ENCODE measurements around the gene CACNA1H.
A peak's percentile ranks its signal among the peaks of the same experiment; 100 is the strongest.

Gene CACNA1H

DNA sequence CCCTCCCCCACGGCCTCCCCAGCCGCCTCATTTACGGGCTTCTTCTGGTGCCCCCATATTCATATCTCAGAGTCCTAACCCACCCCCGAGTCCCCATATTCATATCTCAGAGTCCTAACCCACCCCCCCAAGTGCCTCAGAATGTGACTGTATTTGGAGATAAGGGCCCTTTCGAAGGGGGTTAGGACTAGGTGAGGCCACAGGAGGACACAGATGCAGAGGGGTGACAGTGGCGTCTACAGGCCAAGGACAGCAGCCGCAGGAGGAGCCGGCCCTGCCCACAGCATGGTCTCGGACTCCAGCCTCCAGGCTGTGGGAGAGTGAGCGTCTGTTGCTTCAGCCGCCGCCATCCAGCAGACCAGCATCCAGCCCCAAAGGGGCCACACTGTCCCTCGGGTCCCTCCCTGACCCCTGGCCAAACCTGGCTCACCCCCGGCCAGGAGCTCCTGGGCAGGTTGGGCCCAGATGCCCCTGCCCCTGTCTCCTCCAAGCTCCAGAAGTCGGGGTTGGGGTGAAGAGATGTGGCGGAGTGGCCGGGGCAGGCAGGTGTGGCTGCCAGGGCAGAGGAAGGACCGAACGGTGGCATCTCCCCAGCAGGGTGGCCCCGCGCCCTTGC is 25.5 kb downstream of the CACNA1H start:
- TF ChIP-seq, protein P1, sequence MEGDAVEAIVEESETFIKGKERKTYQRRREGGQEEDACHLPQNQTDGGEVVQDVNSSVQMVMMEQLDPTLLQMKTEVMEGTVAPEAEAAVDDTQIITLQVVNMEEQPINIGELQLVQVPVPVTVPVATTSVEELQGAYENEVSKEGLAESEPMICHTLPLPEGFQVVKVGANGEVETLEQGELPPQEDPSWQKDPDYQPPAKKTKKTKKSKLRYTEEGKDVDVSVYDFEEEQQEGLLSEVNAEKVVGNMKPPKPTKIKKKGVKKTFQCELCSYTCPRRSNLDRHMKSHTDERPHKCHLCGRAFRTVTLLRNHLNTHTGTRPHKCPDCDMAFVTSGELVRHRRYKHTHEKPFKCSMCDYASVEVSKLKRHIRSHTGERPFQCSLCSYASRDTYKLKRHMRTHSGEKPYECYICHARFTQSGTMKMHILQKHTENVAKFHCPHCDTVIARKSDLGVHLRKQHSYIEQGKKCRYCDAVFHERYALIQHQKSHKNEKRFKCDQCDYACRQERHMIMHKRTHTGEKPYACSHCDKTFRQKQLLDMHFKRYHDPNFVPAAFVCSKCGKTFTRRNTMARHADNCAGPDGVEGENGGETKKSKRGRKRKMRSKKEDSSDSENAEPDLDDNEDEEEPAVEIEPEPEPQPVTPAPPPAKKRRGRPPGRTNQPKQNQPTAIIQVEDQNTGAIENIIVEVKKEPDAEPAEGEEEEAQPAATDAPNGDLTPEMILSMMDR (conservative IDR thresholded peaks at IDR 0.05; ENCODE audit: low read depth, low read length): no peak

GRCh38 chr16:1180549-1181403 is 27.9 kb downstream of the CACNA1H start:
- no peak overlapping the region for H3K4me3 ChIP-seq (ENCODE audit: low read length)
- TF ChIP-seq, protein P1 (conservative IDR thresholded peaks at IDR 0.05; ENCODE audit: low read depth, low read length): no peak
- no peak for DNase-seq (ENCODE audit: low read depth)

More for the DNA sequence above, 25.5 kb downstream of the CACNA1H start:
- DNase-seq (ENCODE audit: low read depth): no peak
- no peak overlapping the region for H3K4me3 ChIP-seq (ENCODE audit: low read length)

DNA sequence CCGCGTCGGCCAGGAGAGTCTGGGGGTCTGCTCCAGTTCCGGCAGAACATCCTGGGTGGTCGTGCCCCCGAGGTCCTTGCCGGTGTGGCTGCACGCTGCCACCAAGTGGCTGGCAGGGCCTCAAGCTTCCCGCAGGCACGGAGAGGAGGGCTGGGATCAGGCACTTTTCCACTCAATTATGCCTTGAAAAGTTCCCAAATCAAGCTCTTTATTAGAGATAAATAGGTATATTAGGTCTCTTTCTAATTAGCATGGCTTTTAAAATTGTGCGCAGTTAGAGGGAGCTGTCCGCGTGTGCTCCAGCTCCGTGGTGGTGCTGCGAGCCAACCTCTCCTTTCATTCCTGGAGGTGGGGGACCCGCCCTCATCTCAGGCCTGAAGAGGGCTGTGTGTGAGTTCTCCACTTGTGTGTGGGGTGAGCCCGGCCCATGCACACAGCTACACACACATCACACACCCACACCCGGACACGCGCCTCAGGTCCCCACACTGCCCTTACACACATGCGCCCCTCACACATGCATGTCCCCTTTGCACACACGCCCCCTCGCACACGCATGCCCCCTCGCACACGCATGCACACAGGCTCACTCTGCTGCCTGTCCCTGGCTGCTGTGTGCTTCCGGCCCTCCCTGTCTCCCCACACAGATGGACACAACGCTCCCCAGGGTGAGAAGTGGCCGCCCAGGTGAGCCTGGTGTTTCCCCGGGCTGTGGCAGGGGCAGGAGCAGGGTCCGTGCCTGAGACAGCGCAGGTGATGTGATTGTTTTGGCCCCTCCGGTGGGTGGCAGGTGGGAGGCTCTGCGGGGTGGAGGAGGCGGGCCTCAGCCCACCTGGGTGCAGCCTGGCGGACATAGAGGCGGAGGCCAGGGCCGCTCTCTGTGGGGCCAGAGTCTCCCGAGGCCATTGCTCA is 28.8 kb downstream of the CACNA1H start:
- no peak for DNase-seq (ENCODE audit: low read depth)
- no peak overlapping the region for H3K4me3 ChIP-seq (ENCODE audit: low read length)
- TF ChIP-seq, protein P1 (conservative IDR thresholded peaks at IDR 0.05; ENCODE audit: low read depth, low read length): peak; percentile 28

DNA sequence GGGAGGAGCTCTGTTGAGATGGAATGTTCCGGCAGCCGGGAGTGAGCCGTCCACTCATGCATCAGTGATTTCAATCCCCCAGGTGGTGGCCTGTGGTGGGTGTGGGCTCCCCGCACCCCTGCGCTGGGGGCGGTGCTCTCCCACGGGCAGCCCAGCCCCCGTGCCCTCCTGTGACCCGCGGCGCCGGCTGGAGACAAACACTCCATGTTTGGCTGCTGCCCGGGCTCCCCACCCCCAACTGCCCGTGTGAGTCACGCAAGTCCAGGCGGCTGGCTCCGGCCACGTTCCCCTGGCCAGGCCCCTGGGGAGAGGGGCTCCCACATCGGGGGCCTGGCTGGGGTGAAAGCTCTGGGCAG is 29.4 kb downstream of the CACNA1H start:
- no peak overlapping the region for H3K4me3 ChIP-seq (ENCODE audit: low read length)
- TF ChIP-seq, protein P1 (conservative IDR thresholded peaks at IDR 0.05; ENCODE audit: low read depth, low read length): no peak
- DNase-seq (ENCODE audit: low read depth): peak; percentile 50

DNA sequence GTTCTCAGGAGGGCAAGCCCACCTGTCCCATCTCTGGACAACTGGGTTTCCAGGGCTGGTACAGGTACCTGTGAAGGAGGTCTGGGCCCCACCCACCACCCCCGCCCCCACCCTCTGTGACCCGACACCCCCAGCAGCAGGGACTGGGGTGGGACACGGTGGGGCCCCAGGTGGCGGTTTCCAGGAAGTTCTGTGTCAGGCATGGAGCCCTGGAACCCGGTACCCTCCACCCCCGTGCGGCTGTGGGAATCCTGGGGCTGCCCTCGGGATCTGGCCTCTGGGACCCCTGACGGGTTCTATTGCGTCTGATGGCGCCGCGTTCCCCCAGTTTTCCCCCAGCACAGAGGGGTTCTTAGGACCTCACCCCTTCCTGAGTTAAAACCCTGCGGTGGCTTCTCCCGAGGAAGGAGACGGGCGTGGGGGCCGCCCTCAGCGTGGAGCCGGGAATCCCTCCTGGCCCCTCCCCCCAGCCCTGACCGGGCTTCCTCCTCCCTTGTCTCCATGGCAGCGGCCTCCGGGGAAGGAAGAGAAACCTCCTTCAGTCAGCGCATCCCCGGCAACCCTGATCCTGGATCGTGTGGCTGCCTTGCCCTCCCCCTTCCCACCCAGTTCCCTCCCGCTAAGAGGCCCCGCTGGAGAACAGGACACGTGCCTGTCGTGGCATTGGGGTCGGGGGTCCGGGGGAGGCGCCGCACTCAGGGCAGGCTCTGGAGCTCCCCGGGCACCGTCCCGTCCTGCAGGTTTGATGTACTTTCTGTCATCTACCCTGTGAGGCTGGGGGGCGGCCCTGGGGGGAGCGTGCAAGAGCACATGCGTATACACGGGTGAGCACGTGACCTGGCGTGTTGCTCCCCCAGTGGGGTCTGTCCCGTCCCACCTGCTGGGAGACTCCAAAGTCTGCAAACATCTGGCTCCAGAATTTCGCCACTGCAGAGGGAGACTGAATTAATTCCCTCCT is 30.3 kb downstream of the CACNA1H start:
- TF ChIP-seq, protein P1 (conservative IDR thresholded peaks at IDR 0.05; ENCODE audit: low read depth, low read length): no peak
- peak overlapping the region; percentile 14 for H3K4me3 ChIP-seq (ENCODE audit: low read length)
- DNase-seq (ENCODE audit: low read depth): no peak
